ENCODE results near the gene KRTAP4-11. TPM values are rescaled to one million over a fixed set of nuclear protein-coding genes. Genes with fewer than 3 reads are reported as not detected.

The KRTAP4-11 gene
- total and polyA plus RNA-seq, 2 of the 8 experiments (the other 6 are each of a cell fraction or from before 2014, with no cell fraction given): not detected

GRCh38 chr17:41069031-41069430 lies 49.1 kb downstream of the KRTAP4-11 start:
- Histone ChIP-seq H3K56ac (replicated peaks; ENCODE audit: insufficient read length, low read depth, low read length) (no peak overlapping the region), H3K4me2 (ENCODE audit: insufficient read depth in 1 of 2, low read depth in 2 of 2, low read length in 2 of 2) (no peak overlapping the region), H2BK120ac (replicated peaks; ENCODE audit: low read depth, low read length) (no peak overlapping the region), H3K79me1 (ENCODE audit: low read depth, low read length) (no peaks in the 10 kb centered on the region), H2BK12ac (ENCODE audit: low read depth, low read length) (no peak overlapping the region), H2BK15ac (ENCODE audit: low read length) (no peak overlapping the region), H3K4ac (replicated peaks; ENCODE audit: insufficient read length, low read depth, low read length) (no peak overlapping the region), H4K91ac (replicated peaks; ENCODE audit: insufficient read length, low read length) (no peak overlapping the region), H3K9me3 (ENCODE audit: insufficient read depth in 2 of 2, low read depth in 1 of 2, low read length in 1 of 2) (no peaks in the 10 kb centered on the region), H3K27me3 (replicated peaks in 1 of 4; ENCODE audit: control insufficient read depth in 3 of 4, extremely low read depth in 1 of 4, insufficient read depth in 3 of 4, low read length in 3 of 4) (no peaks in the 10 kb centered on the region), H3K23me2 (ENCODE audit: low read depth, low read length) (no peaks in the 10 kb centered on the region), H2BK20ac (ENCODE audit: low read length) (no peak overlapping the region), H3K36me3 (ENCODE audit: control insufficient read depth in 2 of 4, insufficient read depth in 4 of 4, low read length in 3 of 4) (no peaks in the 10 kb centered on the region), H3K27ac (ENCODE audit: low read depth, low read length) (no peak overlapping the region), H4K20me1 (replicated peaks in 1 of 2; ENCODE audit: control insufficient read depth in 1 of 2, insufficient read depth in 2 of 2, low read length in 2 of 2) (no peaks in the 10 kb centered on the region), H2AK5ac (ENCODE audit: low read depth, low read length) (no peak overlapping the region), H4K5ac (ENCODE audit: insufficient read length, low read depth, low read length) (no peak overlapping the region), H3K4me1 (replicated peaks in 1 of 4; ENCODE audit: control insufficient read depth in 3 of 4, insufficient read depth in 4 of 4, low read length in 3 of 4) (no peaks in the 10 kb centered on the region), H4K8ac (ENCODE audit: extremely low read depth, insufficient read depth, low read length) (no peak overlapping the region), H3K23ac (ENCODE audit: insufficient read length) (no peak overlapping the region), H2AFZ (ENCODE audit: low read length) (no peak overlapping the region), H2BK5ac (ENCODE audit: low read depth, low read length) (no peak overlapping the region), H3K14ac (ENCODE audit: insufficient read length) (no peak overlapping the region), H3K79me2 (ENCODE audit: control insufficient read depth in 1 of 2, insufficient read depth in 2 of 2, low read length in 2 of 2) (no peaks in the 10 kb centered on the region), H3K18ac (ENCODE audit: extremely low read depth, low read length) (no peak overlapping the region), H3K4me3 (ENCODE audit: extremely low read depth in 1 of 4, insufficient read depth in 2 of 4, low read depth in 3 of 4, low read length in 4 of 4) (no peak overlapping the region), H3K9ac (replicated peaks in 1 of 4; ENCODE audit: extremely low read depth in 1 of 4, low read depth in 3 of 4, low read length in 3 of 4) (no peak overlapping the region)
- ChIA-PET CTCF (ENCODE audit: partially characterized antibody) (no interaction called here), POLR2A (ENCODE audit: partially characterized antibody) (no interaction called here)
- 82% methylated on average over 3 of the region's 3 CpGs; no CpG with 5 or more reads in 1 of the 2 experiments for WGBS, 2 experiments (ENCODE audit: extremely low coverage in 1 of 2, insufficient coverage in 1 of 2, insufficient read length in 1 of 2, insufficient replicate concordance in 2 of 2, low coverage in 1 of 2, low lambda C conversion rate in 2 of 2, missing lambda C conversion rate in 1 of 2)
- FAIRE-seq (no peak), DNase-seq (ENCODE audit: low read depth in 1 of 2, low spot score in 2 of 2) (no peak)
- TF ChIP-seq CHD7 (IDR thresholded peaks at IDR 0.05; ENCODE audit: insufficient replicate concordance, low read length): no peak
